Measurements from ENCODE around the gene PPP2R2B.
"Not testable (repeated sequence)": the region's sequence is repeated elsewhere in the genome, so short reads cannot be mapped to it uniquely, and the experiment has no call there.

Gene PPP2R2B

DNA sequence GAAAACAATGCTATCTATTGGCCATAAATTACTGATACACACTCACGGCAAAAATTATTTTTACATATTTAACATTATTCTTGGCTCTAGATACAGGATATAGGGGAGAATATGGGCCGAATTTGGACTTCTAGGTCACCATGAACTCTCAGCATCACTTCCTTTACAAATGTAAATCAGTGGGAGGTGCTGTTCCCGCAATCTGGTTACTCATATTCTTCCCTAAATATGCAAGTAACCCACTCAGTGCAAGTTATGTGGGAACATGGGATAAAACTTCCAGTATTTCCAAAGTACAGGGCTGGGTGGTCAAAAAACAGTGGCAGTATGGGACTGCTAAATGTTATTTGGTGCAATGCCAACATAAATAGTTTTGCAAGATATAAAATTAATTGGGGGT, 145.6 kb downstream of the PPP2R2B start:
- H3K9me3 ChIP-seq (ENCODE audit: control insufficient read depth, low read length), result peaks cover 15% of the 10 kb centered on the region
- no peaks in the 10 kb centered on the region for H3K36me3 ChIP-seq (ENCODE audit: control insufficient read depth, insufficient read depth, low read length, severe bottlenecking)
- H3K27me3 ChIP-seq (replicated peaks; ENCODE audit: control insufficient read depth, insufficient read depth, low read length), result no peaks in the 10 kb centered on the region
- no peak overlapping the region for H3K4me3 ChIP-seq (ENCODE audit: low read length)
- H3K9ac ChIP-seq (ENCODE audit: low read length), result no peak overlapping the region
- DNase-seq (ENCODE audit: low read depth), result no peak
- H3K4me1 ChIP-seq (ENCODE audit: control insufficient read depth, insufficient read depth, low read length), result peaks cover 20% of the 10 kb centered on the region

GRCh38 chr5:146731909-146732659, 146.5 kb downstream of the PPP2R2B start:
- Histone ChIP-seq H3K4me3 (ENCODE audit: low read length) (peak overlapping the region; percentile 28), H3K4me1 (ENCODE audit: control insufficient read depth, insufficient read depth, low read length) (peaks cover 20% of the 10 kb centered on the region), H3K9me3 (ENCODE audit: control insufficient read depth, low read length) (peaks cover 15% of the 10 kb centered on the region), H3K27me3 (replicated peaks; ENCODE audit: control insufficient read depth, insufficient read depth, low read length) (no peaks in the 10 kb centered on the region), H3K36me3 (ENCODE audit: control insufficient read depth, insufficient read depth, low read length, severe bottlenecking) (no peaks in the 10 kb centered on the region), H3K9ac (ENCODE audit: low read length) (peak overlapping the region; percentile 21)
- peak; percentile 64 for DNase-seq (ENCODE audit: low read depth)

DNA sequence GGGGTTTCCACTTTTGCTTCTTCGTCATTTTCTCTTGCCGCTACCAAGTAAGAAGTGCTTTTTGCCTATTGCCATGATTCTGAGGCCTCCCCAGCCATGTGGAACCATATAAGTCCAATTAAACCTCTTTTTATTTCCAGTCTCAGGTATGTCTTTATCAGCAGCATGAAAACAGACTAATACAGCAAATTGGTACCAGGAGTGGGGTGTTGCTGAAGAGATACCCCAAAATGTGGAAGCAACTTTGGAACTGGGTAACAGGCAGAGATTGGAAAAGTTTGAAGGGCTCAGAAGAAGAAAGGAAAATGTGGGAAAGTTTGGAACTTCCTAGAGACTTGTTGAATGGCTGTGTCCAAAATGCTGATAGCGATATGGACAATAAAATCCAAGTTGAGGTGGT, 149.8 kb downstream of the PPP2R2B start:
- peaks cover 15% of the 10 kb centered on the region for H3K9me3 ChIP-seq (ENCODE audit: control insufficient read depth, low read length)
- not testable (repeated sequence) for H3K36me3 ChIP-seq (ENCODE audit: control insufficient read depth, insufficient read depth, low read length, severe bottlenecking); H3K27me3 ChIP-seq (replicated peaks; ENCODE audit: control insufficient read depth, insufficient read depth, low read length); H3K9ac ChIP-seq (ENCODE audit: low read length); DNase-seq (ENCODE audit: low read depth)
- peak overlapping the region; percentile 39 for H3K4me3 ChIP-seq (ENCODE audit: low read length)
- H3K4me1 ChIP-seq (ENCODE audit: control insufficient read depth, insufficient read depth, low read length), result peaks cover 30% of the 10 kb centered on the region

- Histone ChIP-seq H3K4me3 (ENCODE audit: low read length) (no peak overlapping the region), H3K9me3 (ENCODE audit: control insufficient read depth, low read length) (peaks cover 15% of the 10 kb centered on the region), H3K36me3 (ENCODE audit: control insufficient read depth, insufficient read depth, low read length, severe bottlenecking) (no peaks in the 10 kb centered on the region), H3K9ac (ENCODE audit: low read length) (no peak overlapping the region), H3K4me1 (ENCODE audit: control insufficient read depth, insufficient read depth, low read length) (peaks cover 26% of the 10 kb centered on the region), H3K27me3 (replicated peaks; ENCODE audit: control insufficient read depth, insufficient read depth, low read length) (no peaks in the 10 kb centered on the region)
- DNase-seq (ENCODE audit: low read depth), result no peak
These were observed 151.7 kb downstream of the PPP2R2B start for GRCh38 chr5:146726891-146727290.

- H3K27me3 ChIP-seq (replicated peaks; ENCODE audit: control insufficient read depth, insufficient read depth, low read length), result no peaks in the 10 kb centered on the region
- peaks cover 15% of the 10 kb centered on the region for H3K9me3 ChIP-seq (ENCODE audit: control insufficient read depth, low read length)
- no peak overlapping the region for H3K4me3 ChIP-seq (ENCODE audit: low read length)
- H3K36me3 ChIP-seq (ENCODE audit: control insufficient read depth, insufficient read depth, low read length, severe bottlenecking), result no peaks in the 10 kb centered on the region
- no peak overlapping the region for H3K9ac ChIP-seq (ENCODE audit: low read length)
- H3K4me1 ChIP-seq (ENCODE audit: control insufficient read depth, insufficient read depth, low read length), result peaks cover 21% of the 10 kb centered on the region
- no peak for DNase-seq (ENCODE audit: low read depth)
These were observed 152.5 kb downstream of the PPP2R2B start for GRCh38 chr5:146726020-146726419.

GRCh38 chr5:146725025-146725424, 153.5 kb downstream of the PPP2R2B start:
- Histone ChIP-seq H3K36me3 (ENCODE audit: control insufficient read depth, insufficient read depth, low read length, severe bottlenecking) (no peaks in the 10 kb centered on the region), H3K4me1 (ENCODE audit: control insufficient read depth, insufficient read depth, low read length) (peaks cover 21% of the 10 kb centered on the region), H3K9ac (ENCODE audit: low read length) (no peak overlapping the region), H3K9me3 (ENCODE audit: control insufficient read depth, low read length) (peaks cover 15% of the 10 kb centered on the region), H3K27me3 (replicated peaks; ENCODE audit: control insufficient read depth, insufficient read depth, low read length) (no peaks in the 10 kb centered on the region), H3K4me3 (ENCODE audit: low read length) (no peak overlapping the region)
- DNase-seq (ENCODE audit: low read depth), result peak; percentile 13

DNA sequence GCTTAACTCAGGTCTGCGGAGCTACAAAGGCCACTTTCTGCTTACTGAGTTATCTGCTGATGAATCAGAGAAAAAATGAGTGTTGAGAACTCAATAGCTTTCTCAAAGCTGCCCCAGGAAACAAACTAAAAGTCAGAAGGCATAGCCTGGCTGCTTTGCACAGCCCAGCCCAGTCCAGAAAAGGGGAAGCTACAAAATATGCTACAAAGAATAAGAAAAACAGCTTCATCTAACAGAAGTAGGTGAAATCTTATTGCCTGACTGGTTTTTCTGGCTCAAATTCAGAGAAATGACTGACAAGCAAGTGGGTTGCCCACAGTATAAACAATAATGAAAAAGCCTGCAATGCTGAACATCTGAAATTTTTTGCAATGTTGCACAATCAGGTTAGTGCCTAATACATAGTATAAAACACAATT, 156.2 kb downstream of the PPP2R2B start:
- peak; percentile 69 for DNase-seq (ENCODE audit: low read depth)
- Histone ChIP-seq H3K36me3 (ENCODE audit: control insufficient read depth, insufficient read depth, low read length, severe bottlenecking) (no peaks in the 10 kb centered on the region), H3K4me3 (ENCODE audit: low read length) (no peak overlapping the region), H3K9me3 (ENCODE audit: control insufficient read depth, low read length) (no peaks in the 10 kb centered on the region), H3K27me3 (replicated peaks; ENCODE audit: control insufficient read depth, insufficient read depth, low read length) (no peaks in the 10 kb centered on the region), H3K4me1 (ENCODE audit: control insufficient read depth, insufficient read depth, low read length) (peaks cover 26% of the 10 kb centered on the region), H3K9ac (ENCODE audit: low read length) (no peak overlapping the region)

DNA sequence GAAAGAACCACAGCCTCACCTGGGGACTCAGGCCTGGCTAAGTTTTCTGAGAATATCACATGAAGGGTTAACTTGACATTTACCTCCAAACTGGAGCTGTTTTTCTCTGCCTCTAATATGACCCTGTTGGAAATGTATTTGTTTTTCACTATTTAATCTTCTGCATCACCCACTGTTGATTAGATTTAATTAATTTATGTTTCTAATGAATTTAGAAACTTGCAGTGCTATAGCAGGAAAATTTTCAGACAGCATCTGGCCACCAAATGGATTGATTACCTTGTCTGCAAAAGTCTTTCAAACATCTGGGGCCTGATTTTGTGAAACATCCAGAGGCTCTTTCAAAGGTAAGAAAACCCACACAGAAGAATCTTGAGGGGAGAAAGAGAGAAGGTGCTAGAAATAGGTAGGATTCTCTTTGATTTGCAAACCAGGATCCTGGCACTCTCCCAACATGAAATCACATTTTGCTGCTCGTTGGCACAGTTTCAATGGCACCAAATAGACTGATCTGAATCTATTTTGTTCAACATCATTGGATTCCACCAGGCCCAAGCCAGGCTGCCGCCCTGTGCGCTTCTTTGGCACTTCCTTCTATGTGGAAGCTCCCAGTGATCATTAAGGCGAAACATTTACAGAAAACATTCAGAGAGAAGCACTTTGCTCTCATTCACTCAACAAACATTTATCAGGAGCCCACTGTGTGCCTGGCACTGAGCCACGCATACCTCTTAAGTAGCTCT, 157.3 kb downstream of the PPP2R2B start:
- DNase-seq (ENCODE audit: low read depth), result no peak
- Histone ChIP-seq H3K4me1 (ENCODE audit: control insufficient read depth, insufficient read depth, low read length) (peaks cover 26% of the 10 kb centered on the region), H3K4me3 (ENCODE audit: low read length) (no peak overlapping the region), H3K9ac (ENCODE audit: low read length) (no peak overlapping the region), H3K9me3 (ENCODE audit: control insufficient read depth, low read length) (no peaks in the 10 kb centered on the region), H3K27me3 (replicated peaks; ENCODE audit: control insufficient read depth, insufficient read depth, low read length) (no peaks in the 10 kb centered on the region), H3K36me3 (ENCODE audit: control insufficient read depth, insufficient read depth, low read length, severe bottlenecking) (no peaks in the 10 kb centered on the region)

DNA sequence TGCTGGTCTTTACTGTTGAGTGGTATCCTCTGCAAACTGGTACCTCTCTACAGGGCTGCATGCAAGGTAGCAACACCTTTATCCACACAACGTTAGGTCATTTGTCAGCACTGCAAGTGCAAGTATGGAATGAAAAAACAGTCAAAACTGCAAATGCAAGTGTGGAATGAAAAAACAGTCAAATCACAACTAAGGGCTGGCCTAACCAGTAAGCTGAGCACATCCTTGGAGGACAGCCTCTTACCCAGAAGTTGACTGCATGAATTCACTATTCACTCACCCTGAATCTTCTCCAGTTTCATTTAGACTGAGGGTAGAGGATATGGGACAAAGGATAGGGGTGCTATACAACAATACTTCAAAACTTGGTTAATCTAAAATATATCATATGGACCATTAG, 158.4 kb downstream of the PPP2R2B start:
- peaks cover 23% of the 10 kb centered on the region for H3K4me1 ChIP-seq (ENCODE audit: control insufficient read depth, insufficient read depth, low read length)
- DNase-seq (ENCODE audit: low read depth), result no peak
- no peaks in the 10 kb centered on the region for H3K27me3 ChIP-seq (replicated peaks; ENCODE audit: control insufficient read depth, insufficient read depth, low read length)
- no peak overlapping the region for H3K9ac ChIP-seq (ENCODE audit: low read length)
- no peaks in the 10 kb centered on the region for H3K9me3 ChIP-seq (ENCODE audit: control insufficient read depth, low read length)
- H3K36me3 ChIP-seq (ENCODE audit: control insufficient read depth, insufficient read depth, low read length, severe bottlenecking), result no peaks in the 10 kb centered on the region
- H3K4me3 ChIP-seq (ENCODE audit: low read length), result no peak overlapping the region

GRCh38 chr5:146719179-146719578, 159.4 kb downstream of the PPP2R2B start:
- H3K27me3 ChIP-seq (replicated peaks; ENCODE audit: control insufficient read depth, insufficient read depth, low read length), result no peaks in the 10 kb centered on the region
- no peak for DNase-seq (ENCODE audit: low read depth)

GRCh38 chr5:146718609-146719008, 159.9 kb downstream of the PPP2R2B start:
- Histone ChIP-seq H3K9ac (ENCODE audit: low read length) (no peak overlapping the region), H3K4me3 (ENCODE audit: low read length) (no peak overlapping the region), H3K36me3 (ENCODE audit: control insufficient read depth, insufficient read depth, low read length, severe bottlenecking) (no peaks in the 10 kb centered on the region), H3K9me3 (ENCODE audit: control insufficient read depth, low read length) (no peaks in the 10 kb centered on the region), H3K27me3 (replicated peaks; ENCODE audit: control insufficient read depth, insufficient read depth, low read length) (no peaks in the 10 kb centered on the region), H3K4me1 (ENCODE audit: control insufficient read depth, insufficient read depth, low read length) (peaks cover 16% of the 10 kb centered on the region)
- no peak for DNase-seq (ENCODE audit: low read depth)

More at GRCh38 chr5:146719179-146719578, 159.4 kb downstream of the PPP2R2B start:
- Histone ChIP-seq H3K36me3 (ENCODE audit: control insufficient read depth, insufficient read depth, low read length, severe bottlenecking) (no peaks in the 10 kb centered on the region), H3K4me1 (ENCODE audit: control insufficient read depth, insufficient read depth, low read length) (peaks cover 16% of the 10 kb centered on the region), H3K9me3 (ENCODE audit: control insufficient read depth, low read length) (no peaks in the 10 kb centered on the region), H3K4me3 (ENCODE audit: low read length) (no peak overlapping the region), H3K9ac (ENCODE audit: low read length) (no peak overlapping the region)
